H7 (cell line): ENCODE results near the gene SFT2D1. TPM values are rescaled to one million over a fixed set of nuclear protein-coding genes. Genes with fewer than 3 reads are reported as not detected.
A peak's percentile ranks its signal among the peaks of the same experiment; 100 is the strongest.
"Not testable (repeated sequence)": the region's sequence is repeated elsewhere in the genome, so short reads cannot be mapped to it uniquely, and the experiment has no call there.

ENCODE experiments used
- DNase-seq: peaks from one replicate; pipeline ENCODE4 v3.0.0; 2012
- H3K27me3 ChIP-seq: 2 replicates; pipeline ENCODE4 v1.6.0; 2011; ENCODE audit warnings: mild to moderate bottlenecking, low read length; ENCODE audit not compliant: control insufficient read depth, insufficient read depth
- H3K36me3 ChIP-seq: replicated peaks from 2 replicates; pipeline ENCODE4 v1.5.1; 2011; ENCODE audit warnings: low read length; ENCODE audit not compliant: control insufficient read depth, insufficient read depth
- H3K4me3 ChIP-seq: 2 replicates; pipeline ENCODE4 v1.5.1; 2011; ENCODE audit warnings: low read depth, mild to moderate bottlenecking, control low read depth, low read length, moderate library complexity; ENCODE audit not compliant: insufficient read depth
- total RNA-seq: library from RNA; depleted of rRNA; stranded (reverse); fragments of >200 nt; shearing (Covaris generic); gene quantifications from 2 replicates; pipeline ENCODE4 v1.2.3, GENCODE V29; 2014; rRNA removed

The SFT2D1 gene
- 50.1 and 58.0 TPM in 2 replicates for total RNA-seq

DNA sequence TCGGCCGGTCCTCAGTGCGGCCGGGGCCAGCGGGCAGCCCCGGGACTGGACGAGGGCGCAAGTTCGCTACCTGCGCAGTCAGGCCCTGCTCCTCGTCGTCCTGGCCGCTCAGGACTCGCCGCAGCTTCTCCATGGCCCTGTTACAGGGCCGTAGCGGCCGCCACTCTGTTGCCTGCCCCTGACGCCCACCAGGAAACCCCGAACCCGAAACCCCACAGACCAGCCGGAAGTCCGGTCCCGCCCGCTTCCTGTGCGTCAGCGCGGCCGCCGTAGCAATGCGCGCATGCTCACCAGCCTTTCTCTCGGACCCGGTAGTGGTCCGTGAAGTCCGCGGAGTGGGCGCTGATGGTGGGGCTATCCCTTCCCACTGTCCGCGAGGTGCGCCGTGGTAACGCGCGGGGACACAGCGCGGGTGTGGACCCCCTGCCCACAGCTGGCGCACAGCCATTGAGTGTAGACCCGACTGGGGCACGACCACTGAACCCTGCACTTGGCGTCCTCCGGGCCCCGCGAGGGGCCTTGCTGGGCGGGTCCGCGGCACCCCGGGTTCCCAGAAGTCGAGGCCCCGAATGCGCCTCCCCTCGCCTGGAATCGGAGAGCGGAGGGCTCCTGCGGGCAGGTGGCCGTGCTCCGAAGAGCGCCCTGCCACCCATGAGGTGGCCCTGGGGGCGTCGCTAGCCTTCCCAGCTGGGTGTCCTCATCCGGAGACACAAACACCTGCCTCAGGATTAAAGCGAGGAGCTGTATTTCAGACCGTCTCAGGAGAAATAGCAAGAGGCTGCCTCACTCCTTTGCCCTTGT lies at the start of gene SFT2D1:
SFT2D1 (minus strand) TSS at position 197 of the 801 bp plus-strand sequence; CDS start at position 133, 64 bp downstream.
- Histone ChIP-seq H3K27me3 (no peaks in the 10 kb centered on the region), H3K4me3 (peak within 1 kb of the TSS; percentile 97), H3K36me3 (peaks cover 5% of the 10 kb centered on the region)
- DNase-seq: peak; percentile 94

DNA sequence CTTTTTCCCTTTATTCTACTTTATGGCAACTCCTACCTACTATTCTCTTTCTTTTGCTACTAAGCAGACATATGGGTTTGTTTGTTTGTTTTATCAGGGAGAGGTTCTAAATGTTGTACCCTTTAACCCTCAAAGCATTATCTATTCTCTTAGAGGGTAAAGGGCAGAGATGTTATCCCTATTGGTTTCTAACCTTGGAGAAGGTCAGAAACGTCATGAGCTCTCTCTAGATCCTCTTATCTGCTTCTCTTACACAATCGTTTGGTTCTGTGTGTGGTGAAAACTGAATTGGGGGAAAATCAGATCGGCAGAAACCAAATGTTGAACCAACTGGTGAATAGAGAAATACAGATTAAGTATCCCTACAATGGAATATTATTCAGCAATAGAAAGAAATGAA lies 46.8 kb upstream of the SFT2D1 start:
- no peak overlapping the region for H3K4me3 ChIP-seq
- DNase-seq: no peak
- no peaks in the 10 kb centered on the region for H3K27me3 ChIP-seq
- no peaks in the 10 kb centered on the region for H3K36me3 ChIP-seq

DNA sequence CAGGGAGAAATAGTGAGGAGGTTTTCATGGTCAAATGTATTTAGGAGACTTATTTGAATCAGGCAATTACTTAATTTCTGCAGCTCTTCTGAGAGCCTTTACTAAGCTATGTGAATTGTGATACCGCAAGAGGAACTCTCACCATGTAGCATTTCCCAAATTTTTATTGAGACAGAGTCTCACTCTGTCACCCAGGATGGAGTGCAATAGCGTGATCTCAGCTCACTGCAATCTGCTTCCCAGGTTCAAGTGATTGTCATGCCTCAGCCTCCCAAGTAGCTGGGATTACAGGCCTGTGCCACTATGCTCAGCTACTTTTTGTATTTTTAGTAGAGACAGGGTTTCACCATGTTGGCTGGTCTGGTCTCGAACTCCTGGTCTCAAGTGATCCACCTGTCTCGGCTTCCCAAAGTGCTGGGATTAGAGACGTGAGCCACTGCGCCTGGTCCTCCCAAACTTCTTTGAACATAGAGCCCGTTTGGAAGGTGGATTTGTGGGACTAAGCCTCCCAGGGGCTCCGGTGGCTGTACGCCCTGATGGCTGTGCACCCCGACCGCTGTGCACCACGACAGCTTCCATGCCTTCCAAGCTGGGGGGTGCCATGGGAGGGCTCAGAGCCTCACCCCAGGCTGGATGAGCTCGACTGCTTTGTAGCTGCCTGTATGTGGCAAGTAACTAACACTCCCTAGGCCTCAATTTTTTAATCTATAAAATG lies 46.1 kb upstream of the SFT2D1 start:
- no peak for DNase-seq
- no peaks in the 10 kb centered on the region for H3K36me3 ChIP-seq
- no peak overlapping the region for H3K4me3 ChIP-seq
- H3K27me3 ChIP-seq: no peaks in the 10 kb centered on the region

DNA sequence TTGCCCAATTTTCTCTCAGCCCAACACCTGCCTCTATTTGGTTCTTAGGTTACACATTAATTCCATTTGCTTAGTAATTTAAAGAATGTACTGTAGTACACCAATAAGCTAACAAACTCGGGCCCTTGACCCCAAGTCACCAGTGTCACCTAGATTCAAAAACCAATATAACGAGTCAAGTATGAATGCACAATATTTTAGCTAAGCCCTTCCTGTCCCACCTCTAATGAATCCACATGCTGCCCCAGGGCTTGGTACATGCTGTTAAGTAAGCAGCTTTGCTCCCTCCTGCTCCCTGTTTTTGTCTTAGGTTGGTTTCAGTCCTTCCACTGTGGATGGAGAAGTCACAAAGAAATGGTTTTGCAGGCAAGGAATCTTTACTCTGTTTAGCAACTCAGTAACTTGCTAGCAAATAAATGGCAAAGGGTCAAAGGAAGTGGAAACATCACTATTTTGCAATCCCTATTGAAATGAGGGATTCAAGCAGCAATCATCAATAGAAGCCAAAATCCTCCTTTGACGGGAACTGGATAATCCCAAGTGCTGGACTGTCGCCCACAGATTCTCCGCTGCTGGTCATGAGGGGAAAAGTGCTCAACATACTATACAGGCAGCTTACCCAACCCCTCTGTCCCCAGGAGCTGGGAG lies 45.4 kb upstream of the SFT2D1 start:
- Histone ChIP-seq H3K27me3 (no peaks in the 10 kb centered on the region), H3K4me3 (no peak overlapping the region), H3K36me3 (no peaks in the 10 kb centered on the region)
- DNase-seq: no peak

DNA sequence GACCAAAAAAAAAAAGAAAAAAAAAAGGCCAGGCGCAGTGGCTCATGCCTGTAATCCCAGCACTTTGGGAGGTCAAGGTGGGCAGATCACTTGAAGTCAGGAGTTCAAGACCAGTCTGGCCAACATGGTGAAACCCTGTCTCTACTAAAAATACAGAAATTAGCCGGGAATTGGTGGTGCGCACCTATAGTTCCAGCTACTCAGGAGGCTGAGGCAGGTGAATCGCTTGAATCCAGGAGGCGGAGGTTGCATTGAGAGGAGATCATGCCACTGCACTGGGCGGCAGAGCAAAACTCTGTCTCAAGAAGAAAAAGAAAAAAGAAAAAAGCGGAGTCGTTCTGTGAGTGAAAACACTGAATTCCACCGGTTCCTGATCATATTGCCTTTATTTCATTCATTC lies 44.8 kb upstream of the SFT2D1 start:
- not testable (repeated sequence) for H3K36me3 ChIP-seq, H3K27me3 ChIP-seq, H3K4me3 ChIP-seq, DNase-seq

DNA sequence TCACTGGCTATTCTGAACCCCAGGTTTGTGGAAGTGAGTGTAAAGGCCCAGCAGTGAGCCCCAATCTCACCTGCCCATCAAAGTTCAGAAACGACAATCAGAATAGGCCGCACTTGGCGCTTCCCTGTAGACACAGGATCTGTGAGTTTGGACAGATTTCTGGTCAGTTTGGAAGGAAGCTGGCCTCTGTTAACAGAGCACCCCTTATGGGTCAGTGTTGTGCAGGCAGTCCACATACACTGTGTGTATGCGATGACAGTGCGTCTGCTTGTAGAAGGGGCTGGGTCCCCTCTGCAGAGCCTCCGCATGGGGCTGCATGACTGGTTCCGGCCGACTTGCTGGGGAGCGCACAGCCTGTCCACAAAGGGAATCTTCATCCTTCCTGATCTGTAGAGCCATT lies 43.8 kb upstream of the SFT2D1 start:
- no peak for DNase-seq
- no peaks in the 10 kb centered on the region for H3K36me3 ChIP-seq
- no peak overlapping the region for H3K4me3 ChIP-seq
- H3K27me3 ChIP-seq: no peaks in the 10 kb centered on the region; the same call in 1 of the 2 replicates

DNA sequence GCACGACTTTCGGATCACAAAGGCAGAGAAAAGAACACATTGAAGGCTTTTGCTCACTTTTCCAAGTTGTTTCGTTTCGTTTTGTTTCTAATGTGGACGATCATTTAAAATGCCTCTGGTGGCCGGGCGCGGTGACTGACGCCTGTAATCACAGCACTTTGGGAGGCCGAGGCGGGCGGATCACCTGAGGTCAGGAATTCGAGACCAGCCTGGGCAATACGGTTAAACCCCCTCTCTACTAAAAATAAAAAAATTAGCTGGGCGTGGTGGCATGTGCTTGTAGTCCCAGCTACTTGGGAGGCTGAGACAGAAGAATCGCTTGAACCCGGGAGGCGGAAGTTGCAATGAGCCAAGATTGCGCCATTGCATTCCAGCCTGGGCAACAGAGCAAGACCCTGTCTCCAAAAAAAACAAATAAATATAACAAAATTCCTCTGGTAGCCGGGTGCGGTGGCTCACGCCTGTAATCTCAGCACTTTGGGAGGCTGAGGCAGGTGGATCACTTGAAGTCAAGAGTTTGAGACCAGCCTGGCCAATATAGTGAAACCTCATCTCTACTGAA lies 41.5 kb upstream of the SFT2D1 start:
- not testable (repeated sequence) for H3K36me3 ChIP-seq, H3K27me3 ChIP-seq, DNase-seq
- peak overlapping the region; percentile 76 for H3K4me3 ChIP-seq

DNA sequence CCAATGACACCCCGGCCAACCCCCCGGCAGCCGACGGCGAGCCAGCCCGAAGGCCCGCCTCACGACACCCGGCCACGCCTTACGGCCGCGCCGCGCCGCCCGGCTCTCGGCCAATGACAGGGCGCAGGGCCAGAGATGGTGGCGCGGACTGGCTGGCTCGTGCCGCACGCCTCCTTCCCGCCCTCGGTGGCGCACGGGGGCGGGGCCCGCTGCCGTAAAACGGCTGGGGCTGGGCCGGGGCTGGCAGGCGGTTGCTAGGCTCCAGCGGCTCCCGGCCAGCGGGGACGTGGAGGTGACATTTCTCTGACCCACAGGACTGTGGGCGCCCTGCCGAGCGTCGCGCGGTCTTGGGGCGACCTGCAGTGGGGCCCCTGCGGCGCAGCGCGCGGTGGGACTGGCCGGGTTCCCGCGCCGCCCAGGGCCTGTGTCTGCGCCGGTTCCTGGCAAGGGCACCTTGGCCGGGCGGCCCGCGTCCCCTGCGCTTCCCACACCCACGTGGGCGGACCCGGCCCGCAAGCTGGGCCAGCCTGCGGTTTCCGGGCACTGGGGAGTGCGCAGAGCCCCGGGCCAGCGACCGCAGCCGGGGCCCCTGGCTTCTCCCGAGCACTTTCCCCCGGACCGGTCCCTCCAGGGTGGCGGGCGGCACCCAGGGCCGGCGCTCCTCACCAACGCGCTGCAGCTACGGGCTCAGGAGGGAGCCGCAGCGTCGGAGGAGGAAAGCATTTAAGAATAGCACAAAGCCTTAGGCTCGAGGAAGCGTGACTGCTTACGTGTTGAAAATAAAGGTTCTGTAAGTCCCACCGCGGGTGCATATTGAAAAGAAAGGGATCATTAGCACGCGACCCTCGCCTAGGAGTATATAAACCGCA lies 40.8 kb upstream of the SFT2D1 start, which contains the start of gene MPC1:
MPC1 (minus strand) TSS at position 8 of the 869 bp plus-strand sequence. CDS start 64 bp downstream, outside the sequence.
- Histone ChIP-seq H3K36me3 (no peaks in the 10 kb centered on the region), H3K4me3 (peak within 1 kb of the TSS; percentile 76), H3K27me3 (no peaks in the 10 kb centered on the region; the same call in 1 of the 2 replicates)
- DNase-seq: peak; percentile 98

DNA sequence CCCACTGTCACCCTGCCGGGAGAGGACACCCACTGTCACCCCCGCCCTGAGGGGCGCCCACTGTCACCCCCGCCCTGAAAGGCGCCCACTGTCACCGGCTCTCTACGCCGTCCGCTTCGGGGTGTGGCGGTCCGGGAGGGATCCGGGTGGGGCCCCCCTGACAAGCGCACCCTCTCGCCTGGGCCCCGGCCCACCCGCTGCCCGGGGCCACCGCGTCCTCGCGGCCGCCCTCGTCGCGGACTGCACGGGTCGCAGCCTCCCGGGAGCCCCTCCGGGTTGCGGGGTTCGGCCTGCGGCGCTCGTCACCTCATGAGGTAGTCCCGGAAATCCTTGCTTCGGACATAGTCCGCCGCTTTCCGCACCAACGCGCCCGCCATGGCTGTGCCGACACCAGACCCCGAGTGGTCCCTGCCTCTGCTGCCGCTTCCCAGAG lies 40.2 kb upstream of the SFT2D1 start:
- H3K36me3 ChIP-seq: no peaks in the 10 kb centered on the region
- DNase-seq: no peak
- H3K27me3 ChIP-seq: no peaks in the 10 kb centered on the region; the same call in 1 of the 2 replicates
- peak overlapping the region; percentile 76 for H3K4me3 ChIP-seq

DNA sequence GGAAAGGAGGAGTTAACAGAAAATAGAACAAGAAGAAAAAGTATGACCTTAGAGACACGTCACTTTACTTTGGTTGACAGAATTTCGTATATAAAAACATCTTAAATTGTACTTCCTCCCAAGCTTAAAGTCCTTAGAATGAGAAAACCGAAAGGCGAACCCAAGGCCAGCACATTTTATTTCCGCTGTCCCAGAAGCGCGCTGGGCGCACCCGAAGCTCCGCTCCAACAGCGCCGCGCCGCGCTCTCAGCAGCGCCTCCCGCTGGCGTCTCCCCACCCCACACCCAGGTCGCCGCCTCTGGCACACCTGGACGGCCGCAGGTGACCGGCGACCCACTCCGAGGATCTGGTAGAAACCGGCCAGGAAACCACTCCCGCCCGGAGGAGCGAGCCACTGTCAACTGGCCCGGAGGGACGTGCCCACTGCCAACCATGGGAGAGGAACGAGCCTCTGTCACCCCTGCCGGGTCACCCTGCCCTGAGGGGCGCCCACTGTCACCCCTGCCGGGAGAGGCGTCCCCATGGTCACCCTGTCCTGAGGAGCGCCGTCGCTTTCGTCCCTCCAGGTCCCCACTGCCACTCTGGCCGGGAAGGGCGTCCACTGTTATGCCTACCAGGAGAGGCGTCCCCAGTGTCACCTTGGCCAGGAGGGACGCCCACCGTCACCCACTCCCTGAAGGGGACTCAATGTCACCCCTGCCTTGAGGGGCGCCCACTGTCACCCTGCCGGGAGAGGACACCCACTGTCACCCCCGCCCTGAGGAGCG lies 39.6 kb upstream of the SFT2D1 start:
- H3K27me3 ChIP-seq: no peaks in the 10 kb centered on the region; the same call in 1 of the 2 replicates
- H3K36me3 ChIP-seq: no peaks in the 10 kb centered on the region
- peak overlapping the region; percentile 76 for H3K4me3 ChIP-seq
- peak; percentile 91 for DNase-seq

DNA sequence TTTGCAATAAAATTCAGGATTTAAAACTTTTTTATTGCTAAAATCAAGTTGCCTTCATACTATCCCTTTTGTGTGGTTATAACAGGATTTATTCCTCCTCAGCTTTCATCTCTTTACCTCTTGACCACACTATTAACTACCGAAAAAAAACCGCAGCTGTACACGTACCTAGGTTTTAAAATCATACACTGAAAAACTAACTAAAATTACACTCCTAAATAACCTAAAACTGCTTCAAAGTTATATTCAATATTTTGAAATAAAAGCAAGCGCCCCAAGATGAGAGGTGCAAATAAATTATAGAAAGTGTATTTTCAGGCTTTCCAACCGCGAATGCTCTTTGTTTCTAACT lies 39.0 kb upstream of the SFT2D1 start:
- Histone ChIP-seq H3K36me3 (no peaks in the 10 kb centered on the region), H3K27me3 (no peaks in the 10 kb centered on the region; the same call in 1 of the 2 replicates), H3K4me3 (peak overlapping the region; percentile 76)
- no peak for DNase-seq

DNA sequence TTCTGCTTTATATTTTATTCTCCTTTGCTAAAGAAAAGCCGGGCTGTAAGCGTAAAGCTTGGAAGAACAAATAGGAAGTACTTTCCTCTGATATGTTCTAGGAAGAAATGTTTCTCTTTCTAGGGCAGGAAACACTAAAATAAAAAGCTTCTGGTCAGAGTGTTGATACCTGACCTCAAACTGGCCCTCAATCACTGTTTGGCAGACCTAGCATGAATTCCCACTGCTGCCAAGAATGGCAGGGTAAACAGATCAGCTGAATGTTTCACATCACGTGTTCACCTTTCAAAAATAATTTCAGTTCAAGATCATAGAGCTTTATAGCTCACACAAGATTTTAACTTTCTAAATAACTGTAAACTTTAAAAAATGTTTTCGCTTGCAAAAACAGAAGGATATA lies 37.5 kb upstream of the SFT2D1 start:
- H3K36me3 ChIP-seq: no peaks in the 10 kb centered on the region
- no peak overlapping the region for H3K4me3 ChIP-seq
- no peaks in the 10 kb centered on the region; the same call in 1 of the 2 replicates for H3K27me3 ChIP-seq
- DNase-seq: no peak

DNA sequence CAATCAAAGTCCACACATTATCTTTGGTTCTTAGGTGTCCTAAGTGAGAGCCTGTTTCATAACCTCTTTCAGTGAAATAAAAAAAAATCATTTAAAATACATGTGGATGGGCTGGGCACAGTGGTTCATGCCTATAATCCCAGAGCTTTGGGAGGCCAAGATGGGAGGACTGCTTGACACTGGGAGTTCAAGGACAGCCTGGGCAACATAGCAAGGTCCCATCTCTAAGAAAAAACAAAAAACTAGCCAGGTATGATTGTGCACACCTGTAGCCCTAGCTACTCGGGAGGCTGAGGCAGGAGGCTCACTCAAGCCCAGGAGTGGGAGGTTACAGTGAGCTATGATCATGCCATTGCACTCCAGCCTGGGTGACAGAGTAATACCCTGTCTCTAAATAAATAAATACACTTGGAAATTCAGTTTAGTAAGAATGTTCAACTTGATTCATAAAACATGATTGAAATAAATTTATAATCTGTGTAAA lies 36.8 kb upstream of the SFT2D1 start:
- Histone ChIP-seq H3K27me3 (no peaks in the 10 kb centered on the region; the same call in 1 of the 2 replicates), H3K4me3 (no peak overlapping the region), H3K36me3 (no peaks in the 10 kb centered on the region)
- DNase-seq: no peak
